ENCODE results near the gene POU2AF2.
"Not testable (repeated sequence)": the region's sequence is repeated elsewhere in the genome, so short reads cannot be mapped to it uniquely, and the experiment has no call there.

The POU2AF2 gene

GRCh38 chr11:111305162-111305802, 59.8 kb downstream of the POU2AF2 start:
- DNase-seq: no peak

GRCh38 chr11:111305876-111306275, 60.4 kb downstream of the POU2AF2 start:
- no peak for DNase-seq

- no peak for DNase-seq
These were observed 60.8 kb downstream of the POU2AF2 start for GRCh38 chr11:111306321-111306720.

- peak; percentile 52 for DNase-seq
These were observed 62.1 kb downstream of the POU2AF2 start for GRCh38 chr11:111307472-111308108.

GRCh38 chr11:111308140-111308539, 62.6 kb downstream of the POU2AF2 start:
- peak; percentile 55 for DNase-seq

- no peak for DNase-seq
These were observed 63.8 kb downstream of the POU2AF2 start for GRCh38 chr11:111309215-111309915.

- DNase-seq: peak; percentile 84
These were observed 64.6 kb downstream of the POU2AF2 start for GRCh38 chr11:111310088-111310487.

- DNase-seq: no peak
These were observed 65.2 kb downstream of the POU2AF2 start for GRCh38 chr11:111310723-111311122.

GRCh38 chr11:111312076-111312475, 66.6 kb downstream of the POU2AF2 start:
- no peak for DNase-seq

- no peak for DNase-seq
These were observed 73.8 kb downstream of the POU2AF2 start for GRCh38 chr11:111319296-111319695.

GRCh38 chr11:111320199-111320598, 74.7 kb downstream of the POU2AF2 start:
- DNase-seq: not testable (repeated sequence)

GRCh38 chr11:111320728-111321568, 75.4 kb downstream of the POU2AF2 start:
- no peak for DNase-seq

- DNase-seq: no peak
These were observed 77.0 kb downstream of the POU2AF2 start for GRCh38 chr11:111322534-111322933.

- no peak for DNase-seq
These were observed 78.8 kb downstream of the POU2AF2 start for GRCh38 chr11:111324277-111324720.

GRCh38 chr11:111325259-111325658, 79.7 kb downstream of the POU2AF2 start:
- no peak for DNase-seq

GRCh38 chr11:111326824-111327223, 81.3 kb downstream of the POU2AF2 start:
- DNase-seq: no peak

GRCh38 chr11:111327908-111328624, 82.5 kb downstream of the POU2AF2 start:
- no peak for DNase-seq

- no peak for DNase-seq
These were observed 84.0 kb downstream of the POU2AF2 start for GRCh38 chr11:111329306-111330204.

GRCh38 chr11:111330234-111330893, 84.8 kb downstream of the POU2AF2 start:
- no peak for DNase-seq

GRCh38 chr11:111331711-111332479, 86.4 kb downstream of the POU2AF2 start:
- no peak for DNase-seq
